Stimulated activated CD4-positive, alpha-beta T cell treated with anti-CD3 and anti-CD28 coated beads, TNF-alpha, amount 100 ng/mL, for 4 hours (primary cell): ENCODE results near the gene OR8B4.
"Not testable (repeated sequence)": the region's sequence is repeated elsewhere in the genome, so short reads cannot be mapped to it uniquely, and the experiment has no call there.

ENCODE experiments used
- DNase-seq, 3 experiments: peaks; one replicate each; pipeline ENCODE4 v3.0.0-alpha.2; 2020; ENCODE audit warnings: low read depth in 3 of 3

The OR8B4 gene

GRCh38 chr11:124405581-124405980, 19.1 kb downstream of the OR8B4 start:
- no peak for DNase-seq

GRCh38 chr11:124403186-124403585, 21.5 kb downstream of the OR8B4 start:
- not testable (repeated sequence) for DNase-seq

- DNase-seq = peak in 1 of 3 experiments; percentile 5
Measured at GRCh38 chr11:124402326-124402922, 22.2 kb downstream of the OR8B4 start.

GRCh38 chr11:124398924-124399323, 25.7 kb downstream of the OR8B4 start, which contains the start of gene OR8B3:
Gene OR8B3 (minus strand): TSS chr11:124399024. CDS start chr11:124397351, 1,673 bp downstream.
- no peak for DNase-seq

GRCh38 chr11:124396847-124397246, 27.8 kb downstream of the OR8B4 start:
- not testable (repeated sequence) for DNase-seq

GRCh38 chr11:124394408-124394807, 30.3 kb downstream of the OR8B4 start:
- DNase-seq = no peak

- no peak for DNase-seq
Measured at GRCh38 chr11:124384399-124384798, 40.3 kb downstream of the OR8B4 start, which contains the start of gene OR8B2. Gene OR8B2 (minus strand): TSS chr11:124384499. CDS start chr11:124383343, 1,156 bp downstream.

GRCh38 chr11:124382857-124383256, 41.8 kb downstream of the OR8B4 start:
- DNase-seq = not testable (repeated sequence)

- no peak for DNase-seq
Measured at GRCh38 chr11:124380585-124380984, 44.1 kb downstream of the OR8B4 start.

GRCh38 chr11:124376280-124376679, 48.4 kb downstream of the OR8B4 start:
- DNase-seq = no peak
